Glutamatergic neuron (in vitro differentiated cells): ENCODE measurements around the gene NTM. TPM values are rescaled to one million over a fixed set of nuclear protein-coding genes. Genes with fewer than 3 reads are reported as not detected.

Experiments used
- DNase-seq: peaks from one replicate; pipeline ENCODE4 v3.0.0; 2022
- H3K27ac Mint-ChIP-seq: one replicate; pipeline ENCODE4 v1.8.0; 2020; ENCODE audit warnings: mild to moderate bottlenecking, mixed read lengths, inconsistent platforms; ENCODE audit not compliant: unreplicated experiment
- H3K27me3 Mint-ChIP-seq: one replicate; pipeline ENCODE4 v1.8.0; 2020; ENCODE audit warnings: mild to moderate bottlenecking, moderate library complexity, mixed read lengths, inconsistent platforms; ENCODE audit not compliant: unreplicated experiment
- H3K36me3 Mint-ChIP-seq: one replicate; pipeline ENCODE4 v1.8.0; 2020; ENCODE audit warnings: mild to moderate bottlenecking, mixed read lengths, inconsistent platforms; ENCODE audit not compliant: unreplicated experiment
- H3K4me1 Mint-ChIP-seq: one replicate; pipeline ENCODE4 v1.8.0; 2020; ENCODE audit warnings: mild to moderate bottlenecking, low read depth, mixed read lengths, inconsistent platforms; ENCODE audit not compliant: unreplicated experiment
- H3K4me3 Mint-ChIP-seq: one replicate; pipeline ENCODE4 v1.8.0; 2020; ENCODE audit warnings: mild to moderate bottlenecking, mixed read lengths, inconsistent platforms; ENCODE audit not compliant: unreplicated experiment
- H3K9me3 Mint-ChIP-seq: one replicate; pipeline ENCODE4 v1.8.0; 2020; ENCODE audit warnings: mild to moderate bottlenecking, moderate library complexity, mixed read lengths, inconsistent platforms; ENCODE audit not compliant: unreplicated experiment
- CTCF ChIP-seq: fragments of 200-600 bp; sonication (generic); IDR thresholded peaks from one replicate; pipeline ENCODE4 v1.5.0; 2021; ENCODE audit not compliant: partially characterized antibody, unreplicated experiment
- total RNA-seq: library from RNA; stranded (reverse); fragmentation: NEBNext Ultra II Directional; extraction: Animal tissue kit (Norgen Biotek cat#: 25700); gene quantifications from one replicate; pipeline ENCODE4 v1.2.1, GENCODE V29; 2021; ENCODE audit not compliant: unreplicated experiment

NTM gene
- total RNA-seq, 1 donor from 2014 or later = 1.2 TPM

GRCh38 chr11:131785801-131786200 lies 415.4 kb downstream of the NTM start:
- no peak for TF ChIP-seq CTCF
- Mint-ChIP-seq H3K9me3 (peaks cover 4% of the 10 kb centered on the region), H3K4me1 (peaks cover 12% of the 10 kb centered on the region), H3K27me3 (no peaks in the 10 kb centered on the region), H3K36me3 (no peaks in the 10 kb centered on the region), H3K4me3 (no peak overlapping the region), H3K27ac (no peak overlapping the region)
- DNase-seq = no peak

GRCh38 chr11:131787119-131787518 lies 416.7 kb downstream of the NTM start:
- H3K36me3 Mint-ChIP-seq = no peaks in the 10 kb centered on the region
- H3K27me3 Mint-ChIP-seq = no peaks in the 10 kb centered on the region
- H3K4me1 Mint-ChIP-seq = peaks cover 14% of the 10 kb centered on the region
- no peak overlapping the region for H3K27ac Mint-ChIP-seq
- no peak for DNase-seq
- no peak overlapping the region for H3K4me3 Mint-ChIP-seq
- H3K9me3 Mint-ChIP-seq = peaks cover 4% of the 10 kb centered on the region
- no peak for TF ChIP-seq CTCF

GRCh38 chr11:131790586-131790985 lies 420.2 kb downstream of the NTM start:
- no peaks in the 10 kb centered on the region for H3K27me3 Mint-ChIP-seq

GRCh38 chr11:131792243-131792642 lies 421.8 kb downstream of the NTM start:
- Mint-ChIP-seq H3K4me1 (peaks cover 22% of the 10 kb centered on the region), H3K27me3 (no peaks in the 10 kb centered on the region), H3K27ac (peak overlapping the region; percentile 28), H3K36me3 (no peaks in the 10 kb centered on the region), H3K4me3 (no peak overlapping the region), H3K9me3 (no peaks in the 10 kb centered on the region)
- TF ChIP-seq CTCF = no peak
- DNase-seq = no peak

More at GRCh38 chr11:131790586-131790985, 420.2 kb downstream of the NTM start:
- peaks cover 16% of the 10 kb centered on the region for H3K4me1 Mint-ChIP-seq
- H3K36me3 Mint-ChIP-seq = no peaks in the 10 kb centered on the region
- DNase-seq = no peak
- TF ChIP-seq CTCF = no peak
- H3K4me3 Mint-ChIP-seq = no peak overlapping the region
- no peak overlapping the region for H3K27ac Mint-ChIP-seq
- H3K9me3 Mint-ChIP-seq = peaks cover 3% of the 10 kb centered on the region

GRCh38 chr11:131796089-131796488 lies 425.7 kb downstream of the NTM start:
- DNase-seq = no peak
- Mint-ChIP-seq H3K9me3 (no peaks in the 10 kb centered on the region), H3K27me3 (no peaks in the 10 kb centered on the region), H3K36me3 (no peaks in the 10 kb centered on the region), H3K27ac (no peak overlapping the region), H3K4me1 (peaks cover 27% of the 10 kb centered on the region), H3K4me3 (no peak overlapping the region)
- TF ChIP-seq CTCF = no peak
